PC-9 (cell line): ENCODE data around the gene PDE4D. TPM values are rescaled to one million over a fixed set of nuclear protein-coding genes. Genes with fewer than 3 reads are reported as not detected.
A peak's percentile ranks its signal among the peaks of the same experiment; 100 is the strongest.

Source experiments
- BruUV-seq: library from RNA; stranded (reverse); fragments of 400-500 nt; replicated peaks from 2 replicates; lab custom pipeline; 2021; lab: Mats Ljungman, UMichigan
- CTCF ChIA-PET: fragments of 300-600 bp; sonication (Branson Sonifier 250); formaldehyde crosslinking; loops from one replicate; lab custom pipeline; 2022; ENCODE audit warnings: antibody characterized with exemption; lab: Charles Lee
- POLR2A ChIA-PET: fragments of 300-600 bp; sonication (Branson Sonifier 250); formaldehyde crosslinking; loops from one replicate; lab custom pipeline; 2022; ENCODE audit warnings: antibody characterized with exemption; ENCODE audit not compliant: unreplicated experiment; lab: Charles Lee
- DNase-seq, 2 experiments: peaks; one replicate each; pipeline versions ENCODE4 v3.0.0 to v3.0.0-alpha.2; 2015 to 2022; ENCODE audit warnings: mixed read lengths in 1 of 2
- H2AFZ ChIP-seq: fragments of 200-600 bp; sonication (generic); 2 replicates; pipeline ENCODE4 v1.8.1; 2017; ENCODE audit warnings: antibody characterized with exemption
- H3F3A ChIP-seq: fragments of 200-600 bp; sonication (generic); 2 replicates; pipeline ENCODE4 v1.8.1; 2017; ENCODE audit warnings: antibody characterized with exemption, mild to moderate bottlenecking, low read depth; ENCODE audit not compliant: insufficient read depth
- H3K27ac ChIP-seq: fragments of 200-600 bp; sonication (generic); 2 replicates; pipeline ENCODE4 v1.6.1; 2016; ENCODE audit warnings: mixed run types
- H3K27me3 ChIP-seq: fragments of 200-600 bp; sonication (generic); 2 replicates; pipeline ENCODE4 v1.6.1; 2016; ENCODE audit warnings: low read depth, mixed run types; ENCODE audit not compliant: insufficient read depth
- H3K36me3 ChIP-seq: fragments of 200-600 bp; sonication (generic); 2 replicates; pipeline ENCODE4 v1.6.1; 2016; ENCODE audit warnings: low read depth, mixed run types
- H3K4me1 ChIP-seq: fragments of 200-600 bp; sonication (generic); replicated peaks from 2 replicates; pipeline ENCODE4 v1.6.1; 2016; ENCODE audit warnings: mixed run types; ENCODE audit not compliant: insufficient read depth
- H3K4me2 ChIP-seq: fragments of 200-600 bp; sonication (generic); 2 replicates; pipeline ENCODE4 v1.6.1; 2017; ENCODE audit warnings: mixed run types
- H3K4me3 ChIP-seq: fragments of 200-600 bp; sonication (generic); 2 replicates; pipeline ENCODE4 v1.6.1; 2016; ENCODE audit warnings: mixed run types
- H3K79me2 ChIP-seq: fragments of 200-600 bp; sonication (generic); 2 replicates; pipeline ENCODE4 v1.6.1; 2017; ENCODE audit warnings: low read depth, mixed run types
- H3K9me2 ChIP-seq: fragments of 200-600 bp; sonication (generic); 2 replicates; pipeline ENCODE4 v1.8.1; 2017; ENCODE audit warnings: mild to moderate bottlenecking; ENCODE audit not compliant: insufficient read depth
- H3K9me3 ChIP-seq: fragments of 200-600 bp; sonication (generic); 2 replicates; pipeline ENCODE4 v1.8.1; 2016; ENCODE audit warnings: low read depth; ENCODE audit not compliant: insufficient read depth
- H4K20me1 ChIP-seq: fragments of 200-600 bp; sonication (generic); 2 replicates; pipeline ENCODE4 v1.8.1; 2017; ENCODE audit not compliant: insufficient read depth
- CTCF ChIP-seq: fragments of 200-600 bp; sonication (generic); conservative IDR thresholded peaks from 2 replicates; pipeline ENCODE4 v1.6.1; 2017; ENCODE audit warnings: mixed run types, antibody characterized with exemption, mild to moderate bottlenecking, moderate library complexity
- EZH2 ChIP-seq: fragments of 200-600 bp; sonication (generic); IDR thresholded peaks from 2 replicates; pipeline ENCODE4 v1.8.0; 2017; ENCODE audit warnings: antibody characterized with exemption, low read depth
- intact Hi-C: fragments of 100-400 bp; cut with micrococcal nuclease; formaldehyde crosslinking; loops from one replicate; pipeline ENCODE4 v1.10.0; 2022; ENCODE audit not compliant: unreplicated experiment
- total RNA-seq: library from RNA; stranded (reverse); gene quantifications from 2 replicates; pipeline ENCODE4 v1.2.3, GENCODE V29; 2021

The PDE4D gene
- total RNA-seq, 1 experiment from 2014 or later = 9.8 TPM

GRCh38 chr5:59054963-59055528 is 838.5 kb downstream of the PDE4D start:
- no peaks in the 10 kb centered on the region for H3K27me3 ChIP-seq
- 0 out of 2 replicates have a peak overlapping the region, but pooled peaks have one; percentile 41 for H2AFZ ChIP-seq
- peak overlapping the region; percentile 77 for H3K27ac ChIP-seq
- peaks cover 20% of the 10 kb centered on the region; the same call in 1 of the 2 replicates for H3F3A ChIP-seq
- H3K4me1 ChIP-seq = peaks cover 21% of the 10 kb centered on the region
- intact Hi-C loops = no loop called here
- H3K9me2 ChIP-seq = no peaks in the 10 kb centered on the region
- TF ChIP-seq EZH2 = no peak
- TF ChIP-seq CTCF = no peak
- H3K4me3 ChIP-seq = no peak overlapping the region
- no peaks in the 10 kb centered on the region for H4K20me1 ChIP-seq
- no TSS peak for BruUV-seq
- H3K79me2 ChIP-seq = no peaks in the 10 kb centered on the region
- H3K36me3 ChIP-seq = no peaks in the 10 kb centered on the region
- POLR2A ChIA-PET = no interaction called here
- no peaks in the 10 kb centered on the region for H3K9me3 ChIP-seq
- no peak for DNase-seq
- peak overlapping the region; percentile 66 for H3K4me2 ChIP-seq
- CTCF ChIA-PET = interaction anchor here (0.8 kb wide), 1 partner anchor 18 kb away, joined by 3 read pairs; no protein-coding TSS in a partner anchor

- TF ChIP-seq EZH2 (no peak), CTCF (no peak)
- H3K27me3 ChIP-seq = no peaks in the 10 kb centered on the region
- ChIA-PET CTCF (interaction anchor here (0.6 kb wide), 1 partner anchor 1594 kb away, joined by 5 read pairs; no protein-coding TSS in a partner anchor), POLR2A (no interaction called here)
- H3K36me3 ChIP-seq = no peaks in the 10 kb centered on the region
- H3F3A ChIP-seq = peaks cover 20% of the 10 kb centered on the region; the same call in 1 of the 2 replicates
- H3K4me1 ChIP-seq = peaks cover 21% of the 10 kb centered on the region
- no peaks in the 10 kb centered on the region for H3K9me2 ChIP-seq
- H3K9me3 ChIP-seq = no peaks in the 10 kb centered on the region
- intact Hi-C loops = no loop called here
- H2AFZ ChIP-seq = no peak overlapping the region
- no peak overlapping the region for H3K4me3 ChIP-seq
- H3K27ac ChIP-seq = no peak overlapping the region
- no peaks in the 10 kb centered on the region for H3K79me2 ChIP-seq
- no peak overlapping the region for H3K4me2 ChIP-seq
- no peak for DNase-seq
- BruUV-seq = no TSS peak
- no peaks in the 10 kb centered on the region for H4K20me1 ChIP-seq
Measured at GRCh38 chr5:59051951-59052350, 841.6 kb downstream of the PDE4D start.

- Histone ChIP-seq H3K9me3 (no peaks in the 10 kb centered on the region), H3K4me1 (no peaks in the 10 kb centered on the region), H4K20me1 (no peaks in the 10 kb centered on the region), H3K27me3 (no peaks in the 10 kb centered on the region), H3F3A (no peaks in the 10 kb centered on the region), H3K4me3 (no peak overlapping the region), H3K4me2 (no peak overlapping the region), H3K36me3 (no peaks in the 10 kb centered on the region), H3K27ac (no peak overlapping the region), H2AFZ (no peak overlapping the region), H3K79me2 (no peaks in the 10 kb centered on the region), H3K9me2 (no peaks in the 10 kb centered on the region)
- no peak for TF ChIP-seq CTCF
- no peak for TF ChIP-seq EZH2
- ChIA-PET POLR2A (no interaction called here), CTCF (no interaction called here)
- BruUV-seq = no TSS peak
- DNase-seq = no peak
- intact Hi-C loops = no loop called here
Measured at GRCh38 chr5:59049095-59049494, 844.4 kb downstream of the PDE4D start.
